Glomerular endothelial cell (primary cell): ENCODE results near the gene OR52N5. TPM values are rescaled to one million over a fixed set of nuclear protein-coding genes. Genes with fewer than 3 reads are reported as not detected.

Experiments
- DNase-seq: peaks from one replicate; pipeline ENCODE4 v3.0.0-alpha.2; 2011; ENCODE audit warnings: low read depth, low spot score; ENCODE audit errors: extremely low read depth
- total RNA-seq: library from RNA; depleted of rRNA; stranded (reverse); fragments of >200 nt; gene quantifications from 2 replicates; pipeline ENCODE4 v1.2.3, GENCODE V29; 2015

The OR52N5 gene
- not detected in 2 replicates for total RNA-seq

DNA sequence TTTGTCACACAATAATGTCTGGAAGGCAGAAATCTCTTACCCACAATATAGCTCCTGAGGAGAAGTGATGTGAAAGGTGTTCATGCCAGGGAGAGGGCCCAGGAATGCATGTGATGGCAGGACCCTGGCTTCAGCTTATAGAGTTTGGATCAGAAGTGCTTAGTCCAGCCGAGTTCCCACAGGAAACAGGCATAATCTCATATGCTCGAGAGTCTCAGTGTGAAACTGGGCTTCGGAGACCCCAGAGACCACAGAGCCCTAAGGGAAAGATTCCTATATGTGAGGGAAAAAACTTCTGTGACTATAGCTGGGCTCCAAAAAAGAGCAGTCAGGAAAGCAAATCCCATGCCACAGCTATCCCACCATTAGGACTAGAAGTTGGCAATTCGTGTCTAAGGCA lies at the start of gene OR52N5:
Gene OR52N5, minus strand, starts transcription at position 101 of the 400 bp plus-strand sequence. CDS start 4,721 bp downstream, outside the sequence.
- DNase-seq, result no peak

DNA sequence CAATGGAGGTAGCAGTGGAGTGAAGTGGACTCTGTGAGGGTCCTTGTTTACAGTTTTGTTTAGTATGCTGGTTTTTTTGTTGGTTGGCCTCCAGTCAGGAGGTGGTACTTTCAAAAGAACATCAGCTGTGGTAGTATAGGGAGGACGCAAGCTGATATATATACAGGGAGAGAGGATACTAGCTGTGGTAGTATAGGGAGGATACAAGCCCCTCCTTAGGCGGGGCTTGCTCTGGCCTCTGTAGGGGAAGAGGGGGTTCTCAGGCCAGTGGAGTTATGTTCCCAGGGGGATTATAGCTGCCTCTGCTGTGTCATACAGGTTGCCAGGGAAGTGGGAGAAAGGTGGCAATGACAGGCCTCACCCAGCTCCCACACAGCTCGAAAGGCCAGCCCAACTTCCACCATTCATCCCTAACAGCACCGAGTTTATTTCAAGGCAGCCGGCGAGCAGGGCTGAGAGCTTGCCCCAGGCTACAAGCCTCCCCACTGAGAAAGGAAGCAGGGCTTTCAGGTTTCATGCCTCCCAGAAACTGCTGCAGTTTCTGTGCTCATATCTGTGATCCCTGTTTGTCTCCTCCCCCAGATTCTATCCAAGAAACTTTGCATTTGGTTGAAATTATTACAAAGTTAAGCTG lies 48.2 kb upstream of the OR52N5 start:
- no peak for DNase-seq

DNA sequence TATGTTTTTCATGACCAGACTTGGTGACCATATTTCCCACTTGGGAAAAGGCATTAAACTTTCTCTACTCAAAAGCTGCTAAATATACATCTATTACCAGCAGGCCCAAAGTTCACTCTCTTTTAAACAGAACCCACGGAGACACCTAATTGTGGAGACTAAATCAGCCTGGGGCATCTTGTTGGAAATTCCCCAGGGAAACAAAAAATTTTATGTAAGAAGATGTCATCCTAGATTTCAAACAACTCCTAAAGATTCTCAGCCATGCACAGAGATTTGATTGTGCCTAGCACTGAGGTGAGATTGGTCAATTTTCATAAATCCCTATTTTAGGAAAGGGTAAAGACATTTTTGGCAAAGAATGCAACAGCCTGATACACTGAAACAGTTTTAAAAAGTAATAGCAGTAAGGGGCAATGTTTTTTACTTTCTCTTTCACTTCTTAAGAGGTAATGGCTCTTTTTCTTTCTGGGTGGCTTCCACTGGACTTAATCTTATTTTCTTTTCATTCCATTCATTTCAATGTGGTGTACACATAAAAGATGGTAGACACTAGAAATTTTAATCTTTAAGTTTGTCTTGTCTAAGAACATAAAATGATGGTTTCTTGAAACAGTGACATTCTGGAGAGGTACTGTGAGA lies 35.2 kb upstream of the OR52N5 start:
- no peak for DNase-seq

DNA sequence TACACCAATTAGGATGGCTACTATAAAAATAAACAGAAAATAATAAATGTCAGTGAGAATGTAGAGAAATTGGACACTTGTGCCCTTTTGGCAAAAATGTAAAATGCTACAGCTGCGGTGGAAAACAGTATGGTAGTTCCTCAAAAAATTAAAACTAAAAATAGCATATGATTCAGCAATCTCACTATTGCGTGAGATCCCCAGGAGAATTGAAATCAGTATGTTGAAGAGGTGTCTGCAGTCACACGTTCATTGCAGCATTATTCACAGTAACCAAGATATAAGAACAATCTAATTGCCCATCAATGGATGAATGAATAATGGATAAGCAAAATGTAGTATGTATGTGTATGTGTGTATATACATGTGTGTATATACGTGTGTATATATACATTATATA lies 32.4 kb upstream of the OR52N5 start:
- no peak for DNase-seq

DNA sequence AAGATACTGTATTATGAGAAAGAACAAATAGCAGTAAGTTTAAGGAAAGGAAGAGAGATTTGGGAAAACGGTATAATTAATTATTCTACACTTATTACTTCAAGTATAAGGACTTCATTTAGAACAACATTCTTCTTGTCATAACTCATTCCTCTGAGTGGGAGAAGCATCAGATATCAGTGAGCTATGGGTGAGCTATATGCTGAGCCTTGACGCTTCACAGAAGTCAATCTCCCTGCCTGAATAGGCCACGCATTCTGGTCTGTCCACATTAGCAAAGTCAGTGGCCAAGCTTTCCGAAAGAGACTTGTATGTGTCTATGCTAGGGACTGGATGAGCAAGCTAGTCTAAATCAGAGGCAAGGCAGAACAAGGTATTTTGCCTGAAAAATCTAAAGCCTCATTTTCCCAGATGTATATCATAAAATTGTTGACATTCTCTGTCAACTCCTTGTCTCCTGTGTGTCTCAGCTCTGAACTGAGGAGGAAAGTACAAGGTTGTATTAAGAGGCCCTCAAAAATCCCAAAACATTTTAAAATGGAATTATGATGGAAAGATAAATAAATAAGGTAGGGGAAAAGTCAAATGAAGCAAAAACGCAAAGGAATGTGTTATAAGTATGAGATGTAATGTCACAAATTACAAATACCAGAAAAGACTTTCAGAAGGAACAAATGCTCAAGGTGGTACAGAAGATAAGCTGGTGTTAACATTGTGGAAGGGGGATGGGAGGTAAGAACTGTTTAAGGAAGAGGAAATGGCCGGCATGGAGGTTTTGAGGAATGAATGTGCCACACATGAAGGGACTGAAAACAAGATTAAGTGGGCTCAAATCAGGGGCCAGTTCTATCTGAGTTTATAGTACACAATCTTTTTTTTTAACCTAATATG lies 27.0 kb upstream of the OR52N5 start:
- no peak for DNase-seq

DNA sequence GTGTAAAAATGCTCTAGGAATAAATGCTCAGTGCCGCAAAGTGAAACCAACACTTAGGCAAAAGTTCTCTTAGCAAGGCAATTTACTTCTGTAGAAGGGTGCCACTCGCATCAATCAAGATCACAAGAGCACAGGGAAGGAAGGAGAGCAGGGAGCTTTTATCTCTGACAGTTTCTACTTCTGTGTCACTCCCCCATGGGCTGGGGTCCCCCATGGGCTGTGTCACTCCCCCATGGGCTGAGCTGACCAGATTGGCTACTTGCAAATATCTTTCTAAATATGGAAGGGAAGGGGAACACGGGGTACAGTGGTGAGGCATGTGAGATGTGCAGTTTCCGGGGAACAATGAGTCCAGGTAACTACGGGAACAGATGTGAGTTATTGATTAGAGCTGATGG lies 26.0 kb upstream of the OR52N5 start:
- no peak for DNase-seq

DNA sequence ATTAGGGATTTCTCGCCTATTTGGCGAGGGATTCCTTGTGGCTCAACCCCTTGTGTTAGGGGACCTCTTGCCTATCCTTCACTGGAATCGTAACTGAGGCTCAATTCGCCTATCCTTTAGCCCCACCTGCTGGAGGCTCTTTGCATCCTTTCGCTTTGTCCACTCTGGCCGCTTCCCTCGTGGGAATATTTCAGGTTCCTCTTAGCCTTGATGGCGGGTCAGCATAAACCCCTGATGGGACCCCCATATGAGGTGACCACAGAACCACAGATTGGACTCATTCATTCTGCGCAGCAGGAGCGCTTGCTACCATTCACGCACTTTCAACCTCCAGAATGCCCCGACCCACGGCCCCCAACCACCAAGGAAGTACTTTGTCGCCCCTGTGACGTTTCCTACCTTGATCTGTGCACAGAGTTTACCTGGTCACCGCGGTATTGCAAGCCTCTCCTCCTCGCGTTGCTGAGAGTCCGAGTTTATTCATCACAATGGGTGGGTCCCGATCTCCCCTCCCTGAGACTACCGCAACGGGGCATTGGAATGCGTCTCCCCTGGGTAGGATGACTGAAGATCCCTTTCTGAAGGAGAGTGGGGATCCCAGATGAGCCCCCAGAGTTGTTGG lies 25.5 kb upstream of the OR52N5 start, which contains the start of gene OR52N2:
Gene OR52N2, plus strand, starts transcription at position 425 of the 622 bp plus-strand sequence. CDS start 11,412 bp downstream, outside the sequence.
- peak; percentile 52 for DNase-seq

DNA sequence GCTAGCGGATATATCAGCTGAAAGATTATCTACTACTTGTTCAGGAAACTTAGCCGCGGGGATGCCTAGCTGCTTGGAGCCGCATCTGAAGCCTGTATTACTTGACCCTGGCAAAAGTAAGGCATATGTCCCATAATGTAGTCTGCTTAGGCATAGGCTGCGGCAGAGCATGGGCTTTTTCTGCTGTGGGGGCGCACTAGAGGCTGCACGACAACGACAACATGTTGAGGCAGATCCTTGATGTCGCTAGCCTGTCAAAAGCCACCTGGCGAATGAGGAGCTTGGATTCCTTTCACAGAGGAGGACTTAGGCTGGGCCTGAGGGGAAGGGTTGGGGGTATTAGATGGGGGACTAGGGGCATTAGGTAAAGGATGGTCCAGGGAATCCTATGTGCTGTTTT lies 24.4 kb upstream of the OR52N5 start:
- no peak for DNase-seq

DNA sequence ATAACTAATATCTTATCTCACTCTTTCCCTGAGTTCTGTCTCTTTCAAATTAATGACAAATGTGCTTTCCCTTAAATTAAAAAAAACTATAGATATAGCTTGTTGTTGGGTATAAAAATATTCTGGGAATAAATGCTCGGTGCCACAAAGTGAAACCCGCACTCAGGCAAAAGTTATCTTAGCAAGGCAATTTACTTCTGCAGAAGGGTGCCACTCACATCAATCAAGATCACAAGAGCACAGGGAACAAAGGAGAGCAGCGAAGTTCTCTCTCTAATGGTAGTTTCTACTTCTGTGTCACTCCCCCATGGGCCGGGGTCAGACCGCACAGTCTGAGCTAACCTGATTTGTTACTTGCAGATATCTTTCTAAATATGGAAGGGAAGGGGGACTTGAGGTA lies 20.8 kb upstream of the OR52N5 start:
- DNase-seq, result no peak

DNA sequence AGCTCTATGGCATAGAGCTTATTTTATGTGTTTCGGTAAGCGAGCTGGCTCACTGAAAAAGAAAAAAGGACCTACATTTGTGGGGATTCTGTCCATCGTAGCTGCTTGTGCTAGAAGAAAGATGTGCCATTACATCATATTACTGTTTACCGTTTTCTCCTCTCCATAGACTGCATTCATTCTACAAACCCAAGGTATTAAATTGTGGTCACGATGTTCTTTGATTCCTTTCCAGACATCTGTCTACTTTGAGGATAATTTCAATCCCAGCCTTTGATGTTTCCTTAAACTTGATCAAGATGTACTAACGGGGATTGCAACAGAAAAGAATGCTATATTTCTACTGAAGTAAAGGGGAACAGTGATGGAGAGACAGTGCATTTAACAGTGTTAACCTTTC lies 13.4 kb upstream of the OR52N5 start:
- no peak for DNase-seq

DNA sequence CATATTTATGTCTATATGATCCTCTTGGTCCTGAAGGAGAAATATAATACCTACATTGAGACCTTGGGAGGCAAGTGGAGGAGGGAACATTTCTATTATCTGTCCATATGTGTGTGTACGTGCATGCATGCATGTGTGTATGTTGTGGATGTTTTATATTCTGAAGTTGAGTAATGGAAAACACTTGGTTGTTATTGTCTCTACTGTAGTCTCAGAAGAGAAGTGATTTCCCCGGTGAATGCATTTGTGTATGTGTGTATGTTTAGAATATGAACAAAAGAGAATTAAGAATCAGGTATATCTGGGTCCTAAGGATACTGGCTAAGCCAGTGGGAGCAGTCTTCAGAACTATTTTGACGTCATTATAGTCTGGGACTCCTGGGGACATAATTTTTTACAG lies 8.0 kb upstream of the OR52N5 start, which contains the start of gene OR52N1:
Gene OR52N1, minus strand, starts transcription at position 101 of the 400 bp plus-strand sequence. CDS start 2,449 bp downstream, outside the sequence.
- no peak for DNase-seq

DNA sequence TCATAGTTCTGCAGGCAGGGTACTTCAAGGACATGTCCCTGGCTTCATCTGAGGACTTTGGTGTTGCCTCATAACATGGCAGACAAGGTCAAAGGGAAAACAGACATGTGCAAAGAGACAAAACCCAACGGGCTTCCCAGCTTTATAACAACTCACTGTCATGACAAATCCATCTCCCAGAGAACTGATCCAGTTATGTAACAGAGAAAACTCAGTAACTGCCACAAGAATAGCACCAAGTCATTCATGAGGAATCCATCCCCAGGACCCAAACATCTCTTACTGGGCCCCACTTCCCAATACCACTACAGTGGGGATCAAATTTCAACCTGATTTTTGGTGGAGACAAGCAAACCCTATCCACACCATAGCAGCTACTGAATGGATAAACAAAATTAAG lies 16.1 kb downstream of the OR52N5 start:
- DNase-seq, result no peak

DNA sequence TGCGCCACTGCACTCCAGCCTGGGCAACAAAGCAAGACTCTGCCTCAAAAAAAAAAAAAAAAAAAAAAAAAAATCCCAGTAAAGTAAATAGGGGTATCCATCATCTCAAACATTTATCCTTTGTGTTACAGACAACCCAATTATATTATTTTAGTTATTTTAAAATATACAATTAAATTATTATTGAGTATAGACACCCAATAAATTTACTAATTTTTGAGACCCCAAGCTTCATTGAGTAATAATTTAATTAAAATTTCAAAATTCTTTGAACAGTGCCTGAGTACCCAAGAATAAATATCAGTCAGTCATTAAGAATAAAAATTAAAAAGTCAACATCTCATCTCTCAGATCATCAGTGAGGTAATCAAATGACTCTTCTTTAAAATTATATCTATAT lies 29.2 kb downstream of the OR52N5 start, which contains the start of gene OR52N4:
Gene OR52N4, plus strand, starts transcription at position 301 of the 400 bp plus-strand sequence. CDS start 498 bp downstream, outside the sequence.
- no peak for DNase-seq

DNA sequence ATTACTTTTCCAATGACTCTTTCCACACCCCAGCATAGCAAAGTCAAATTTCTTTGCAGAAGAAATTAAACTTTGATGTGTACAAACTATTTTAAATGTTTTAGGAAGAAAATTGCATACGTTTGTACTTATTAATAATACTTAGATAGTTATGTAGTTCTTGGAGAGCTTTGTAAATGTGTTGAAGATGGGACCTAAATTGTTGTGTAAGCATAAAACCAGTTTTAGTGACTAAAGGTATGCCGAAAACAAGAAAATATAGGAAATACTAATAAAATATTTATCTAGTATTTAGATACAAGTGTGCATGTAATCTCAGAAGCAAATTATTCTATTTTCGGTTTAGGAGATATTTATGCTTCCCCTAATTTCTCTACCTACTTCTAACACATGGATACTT lies 33.3 kb downstream of the OR52N5 start:
- no peak for DNase-seq

DNA sequence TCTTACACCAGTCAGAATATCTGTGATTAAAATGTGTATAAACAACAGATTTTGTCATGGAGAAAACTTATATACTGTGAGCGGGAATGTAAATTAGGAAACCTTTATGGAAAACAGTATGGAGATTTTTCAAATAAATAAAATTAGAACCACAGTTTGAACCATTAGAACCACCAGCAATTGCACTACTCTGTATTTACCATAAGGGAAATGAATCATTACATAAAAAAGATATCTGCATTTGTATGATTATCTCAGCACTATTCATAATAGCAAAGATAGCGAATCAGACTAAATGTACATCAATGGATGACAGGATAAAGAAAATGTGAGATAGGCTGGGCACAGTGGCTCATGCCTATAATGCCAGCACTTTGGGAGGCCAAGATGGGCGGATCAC lies 36.5 kb downstream of the OR52N5 start:
- DNase-seq, result no peak

DNA sequence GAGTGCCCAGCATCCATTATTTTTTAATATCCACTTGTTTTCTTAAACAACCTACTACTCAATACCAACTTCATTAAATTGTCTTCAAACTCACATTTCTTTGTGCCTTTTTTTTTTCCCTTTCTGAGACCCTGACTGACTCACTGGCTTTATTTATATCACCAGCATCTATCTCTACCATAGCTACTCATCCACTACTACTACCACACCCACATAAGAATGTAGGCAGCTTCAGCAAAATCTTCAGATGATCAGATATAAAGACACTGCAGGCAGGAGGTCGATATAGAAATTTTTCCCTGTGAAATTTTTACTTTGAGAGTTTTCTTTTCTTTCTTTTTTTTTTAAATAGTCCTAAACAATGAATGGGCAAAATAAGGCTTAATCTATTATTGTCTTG lies 44.7 kb downstream of the OR52N5 start:
- DNase-seq, result no peak

DNA sequence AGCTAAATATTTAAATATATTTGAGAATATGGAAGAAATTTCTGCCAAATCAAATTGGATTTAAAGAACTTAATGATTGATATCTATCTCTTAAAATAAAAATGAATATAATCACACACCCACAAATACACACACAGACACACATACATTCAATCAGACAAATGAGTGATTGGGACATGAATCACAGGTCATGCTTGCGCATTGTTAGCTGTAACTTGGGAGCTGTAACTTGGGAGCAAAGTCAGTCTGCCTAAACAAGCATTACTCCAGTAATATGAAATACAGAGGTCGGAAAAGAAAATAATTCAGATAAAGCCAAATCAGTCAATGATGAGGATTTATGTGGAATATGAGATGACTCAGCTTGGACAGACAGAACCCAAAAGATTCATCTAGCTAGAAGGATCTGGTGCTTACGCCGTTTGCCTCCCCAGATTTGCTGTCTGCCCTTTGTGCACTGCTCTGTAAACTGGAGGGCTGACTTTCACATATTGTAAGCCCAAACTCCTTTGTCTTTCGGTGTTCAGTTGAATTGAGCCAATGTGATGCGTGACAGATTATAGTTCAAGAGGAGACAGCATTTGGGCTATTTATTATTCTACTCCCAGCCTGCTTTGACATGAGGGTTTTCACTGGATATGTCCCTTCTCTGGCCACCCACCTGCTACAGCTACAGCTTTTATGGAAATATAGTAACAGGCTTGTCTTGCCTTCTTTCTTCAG lies 45.3 kb downstream of the OR52N5 start:
- no peak for DNase-seq

DNA sequence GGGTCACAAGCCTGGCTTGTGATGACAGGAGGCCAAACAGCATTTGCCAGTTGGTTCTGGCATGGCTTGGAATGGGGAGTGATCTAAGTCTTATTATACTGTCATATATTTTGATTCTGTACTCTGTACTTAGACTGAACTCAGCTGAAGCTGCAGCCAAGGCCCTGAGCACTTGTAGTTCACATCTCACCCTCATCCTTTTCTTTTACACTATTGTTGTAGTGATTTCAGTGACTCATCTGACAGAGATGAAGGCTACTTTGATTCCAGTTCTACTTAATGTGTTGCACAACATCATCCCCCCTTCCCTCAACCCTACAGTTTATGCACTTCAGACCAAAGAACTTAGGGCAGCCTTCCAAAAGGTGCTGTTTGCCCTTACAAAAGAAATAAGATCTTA lies 46.1 kb downstream of the OR52N5 start:
- no peak for DNase-seq

DNA sequence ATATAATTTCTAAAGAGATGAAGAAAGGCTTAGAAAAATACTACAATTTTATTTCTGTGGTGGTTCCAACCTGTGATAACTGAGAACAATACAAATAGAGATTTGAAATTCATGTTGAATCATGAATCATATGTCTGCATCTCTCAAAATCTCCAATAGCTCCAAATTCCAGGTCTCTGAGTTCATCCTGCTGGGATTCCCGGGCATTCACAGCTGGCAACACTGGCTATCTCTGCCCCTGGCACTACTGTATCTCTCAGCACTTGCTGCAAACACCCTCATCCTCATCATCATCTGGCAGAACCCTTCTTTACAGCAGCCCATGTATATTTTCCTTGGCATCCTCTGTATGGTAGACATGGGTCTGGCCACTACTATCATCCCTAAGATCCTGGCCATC lies 46.8 kb downstream of the OR52N5 start, which contains the start of gene OR56B1:
Gene OR56B1, plus strand, starts transcription at position 53 of the 400 bp plus-strand sequence. Its CDS starts 69 bp downstream, at position 122.
- DNase-seq, result no peak

DNA sequence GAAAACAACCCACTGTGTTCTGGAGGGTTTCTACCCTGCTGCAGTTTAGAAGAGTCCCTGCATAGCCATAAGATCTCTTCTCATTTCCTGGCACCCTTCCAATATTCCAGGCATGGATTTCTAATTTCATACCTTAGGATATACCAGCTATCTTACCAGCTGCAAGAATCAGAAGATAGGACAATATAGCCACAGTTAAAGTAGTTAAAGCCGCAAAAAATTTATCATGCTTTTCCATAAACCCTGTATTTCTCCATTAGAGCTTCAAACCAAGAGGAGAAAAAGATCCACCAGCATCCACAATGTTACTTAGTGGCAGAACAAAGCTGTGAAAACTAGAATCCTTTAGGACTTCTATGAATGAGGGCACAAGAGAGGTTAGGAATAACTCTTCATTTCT lies 55.5 kb downstream of the OR52N5 start:
- DNase-seq, result no peak
